GM18867 (cell line): Measurements from ENCODE around the gene NOL4L.

ENCODE experiments used
- ATAC-seq: cut with Tn5 transposase; IDR thresholded peaks from one replicate; pipeline ENCODE4 v1.9.1; 2021; ENCODE audit warnings: mild to moderate bottlenecking, moderate library complexity; ENCODE audit not compliant: unreplicated experiment

The NOL4L gene

GRCh38 chr20:32460683-32461320 is 124.3 kb downstream of the NOL4L start:
- ATAC-seq = no peak

- ATAC-seq = no peak
Measured at GRCh38 chr20:32460231-32460630, 124.9 kb downstream of the NOL4L start.

- no peak for ATAC-seq
Measured at GRCh38 chr20:32458837-32459220, 126.3 kb downstream of the NOL4L start.

- no peak for ATAC-seq
Measured at GRCh38 chr20:32458061-32458836, 126.9 kb downstream of the NOL4L start.

GRCh38 chr20:32457479-32457986 is 127.6 kb downstream of the NOL4L start:
- no peak for ATAC-seq

- ATAC-seq = no peak
Measured at GRCh38 chr20:32456869-32457478, 128.2 kb downstream of the NOL4L start.

- no peak for ATAC-seq
Measured at GRCh38 chr20:32455901-32456701, 129.0 kb downstream of the NOL4L start.

GRCh38 chr20:32455171-32455900 is 129.8 kb downstream of the NOL4L start:
- ATAC-seq = no peak

GRCh38 chr20:32454164-32455145 is 130.7 kb downstream of the NOL4L start:
- ATAC-seq = no peak

- ATAC-seq = no peak
Measured at GRCh38 chr20:32453467-32454163, 131.5 kb downstream of the NOL4L start.

GRCh38 chr20:32452776-32453466 is 132.2 kb downstream of the NOL4L start:
- no peak for ATAC-seq

- no peak for ATAC-seq
Measured at GRCh38 chr20:32451682-32452461, 133.3 kb downstream of the NOL4L start.

GRCh38 chr20:32451340-32451681 is 133.8 kb downstream of the NOL4L start:
- no peak for ATAC-seq

GRCh38 chr20:32450484-32451061 is 134.6 kb downstream of the NOL4L start:
- ATAC-seq = no peak

GRCh38 chr20:32449890-32450401 is 135.2 kb downstream of the NOL4L start:
- no peak for ATAC-seq

GRCh38 chr20:32449057-32449889 is 135.9 kb downstream of the NOL4L start:
- no peak for ATAC-seq
